ENCODE results near the gene BACE2. TPM values are rescaled to one million over a fixed set of nuclear protein-coding genes. Genes with fewer than 3 reads are reported as not detected.

The BACE2 gene
- polyA plus RNA-seq, 1 donor (not counting 4 experiments of a cell fraction or from before 2014, with no cell fraction given) = 130 TPM

GRCh38 chr21:41182547-41182946 lies 14.6 kb downstream of the BACE2 start:
- no peaks in the 10 kb centered on the region for H4K20me1 ChIP-seq (ENCODE audit: control insufficient read depth, extremely low read depth, insufficient read depth, low read length)
- dilution Hi-C loops (cut with MboI; ENCODE audit: extremely low pct_ligation_motif_present, low sequenced_read_pairs) = no loop called here
- H3K9me3 ChIP-seq (ENCODE audit: control insufficient read depth, low read depth, low read length) = no peaks in the 10 kb centered on the region
- peaks cover 15% of the 10 kb centered on the region for H3K4me1 ChIP-seq (ENCODE audit: control insufficient read depth, extremely low read depth, insufficient read depth, low read length)
- H3K79me2 ChIP-seq (ENCODE audit: control insufficient read depth, insufficient read depth, low read length) = peaks cover 98% of the 10 kb centered on the region
- FAIRE-seq = no peak
- no peak overlapping the region for H3K27ac ChIP-seq (ENCODE audit: control insufficient read depth, insufficient read depth, low read length)
- peaks cover 3 to 6% of the 10 kb centered on the region in 2 experiments for H3K36me3 ChIP-seq (ENCODE audit: control insufficient read depth in 2 of 2, extremely low read depth in 1 of 2, insufficient read depth in 2 of 2, low read length in 2 of 2)
- no peak overlapping the region for H2AFZ ChIP-seq (ENCODE audit: control insufficient read depth, low read length)
- H3K27me3 ChIP-seq (ENCODE audit: control insufficient read depth, extremely low read depth, insufficient read depth, low read length) = no peaks in the 10 kb centered on the region
- TF ChIP-seq EZH2 (IDR thresholded peaks at IDR 0.05; ENCODE audit: low read length) = no peak
- H3K9me1 ChIP-seq (ENCODE audit: control insufficient read depth, extremely low read depth, insufficient read depth, low read length) = peaks cover 5% of the 10 kb centered on the region
- DNase-seq (ENCODE audit: low read depth, low spot score) = no peak
- H3K4me3 ChIP-seq (ENCODE audit: control insufficient read depth in 2 of 3, extremely low read depth in 1 of 3, insufficient read depth in 2 of 3, low read depth in 1 of 3, low read length in 3 of 3) = no peak overlapping the region
- H3K9ac ChIP-seq (ENCODE audit: control insufficient read depth, extremely low read depth, insufficient read depth, low read length) = no peak overlapping the region
- H3K4me2 ChIP-seq (ENCODE audit: control insufficient read depth, extremely low read depth, insufficient read depth, low read depth, low read length) = no peak overlapping the region

DNA sequence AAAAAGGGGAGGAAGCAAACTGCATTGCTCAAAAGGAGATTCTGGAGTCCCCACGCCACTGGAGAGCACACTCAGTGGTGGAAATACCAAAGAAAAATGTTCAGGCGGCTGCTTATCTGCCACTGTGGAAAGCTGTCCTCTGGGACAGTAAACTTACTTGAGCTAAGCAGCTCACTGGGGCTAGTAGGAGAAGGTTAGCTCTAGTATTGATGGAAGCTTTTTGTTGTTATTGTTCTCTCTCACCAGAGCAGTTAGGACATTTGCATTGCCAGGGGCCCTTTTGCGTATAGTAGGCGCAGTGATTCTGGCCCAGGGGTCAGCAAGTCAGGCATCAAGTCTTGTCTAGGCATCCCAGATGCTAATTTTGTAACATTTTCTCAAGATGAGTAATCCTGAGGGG lies 15.6 kb downstream of the BACE2 start:
- dilution Hi-C loops (cut with MboI; ENCODE audit: extremely low pct_ligation_motif_present, low sequenced_read_pairs) = no loop called here
- Histone ChIP-seq H3K79me2 (ENCODE audit: control insufficient read depth, insufficient read depth, low read length) (peaks cover 98% of the 10 kb centered on the region), H3K27ac (ENCODE audit: control insufficient read depth, insufficient read depth, low read length) (no peak overlapping the region), H4K20me1 (ENCODE audit: control insufficient read depth, extremely low read depth, insufficient read depth, low read length) (peaks cover 2% of the 10 kb centered on the region), H3K27me3 (ENCODE audit: control insufficient read depth, extremely low read depth, insufficient read depth, low read length) (no peaks in the 10 kb centered on the region), H3K36me3 (ENCODE audit: control insufficient read depth in 2 of 2, extremely low read depth in 1 of 2, insufficient read depth in 2 of 2, low read length in 2 of 2) (no peaks in the 10 kb centered on the region), H3K4me2 (ENCODE audit: control insufficient read depth, extremely low read depth, insufficient read depth, low read depth, low read length) (no peak overlapping the region), H3K4me1 (ENCODE audit: control insufficient read depth, extremely low read depth, insufficient read depth, low read length) (peaks cover 15% of the 10 kb centered on the region), H3K9ac (ENCODE audit: control insufficient read depth, extremely low read depth, insufficient read depth, low read length) (no peak overlapping the region), H3K4me3 (ENCODE audit: control insufficient read depth in 2 of 3, extremely low read depth in 1 of 3, insufficient read depth in 2 of 3, low read depth in 1 of 3, low read length in 3 of 3) (no peak overlapping the region), H3K9me1 (ENCODE audit: control insufficient read depth, extremely low read depth, insufficient read depth, low read length) (peaks cover 2% of the 10 kb centered on the region), H3K9me3 (ENCODE audit: control insufficient read depth, low read depth, low read length) (no peaks in the 10 kb centered on the region), H2AFZ (ENCODE audit: control insufficient read depth, low read length) (no peak overlapping the region)
- DNase-seq (ENCODE audit: low read depth, low spot score) (no peak), FAIRE-seq (no peak)
- TF ChIP-seq EZH2 (IDR thresholded peaks at IDR 0.05; ENCODE audit: low read length) (no peak), CTCF (optimal IDR thresholded peaks at IDR 0.05 in 1 of 3, IDR thresholded peaks at IDR 0.05 in 1 of 3, conservative IDR thresholded peaks at IDR 0.05 in 1 of 3; ENCODE audit: extremely low read depth in 1 of 3, insufficient read depth in 2 of 3, low read length in 3 of 3) (no peak)

GRCh38 chr21:41185802-41186201 lies 17.8 kb downstream of the BACE2 start:
- H3K79me2 ChIP-seq (ENCODE audit: control insufficient read depth, insufficient read depth, low read length) = peaks cover 97% of the 10 kb centered on the region
- TF ChIP-seq EZH2 (IDR thresholded peaks at IDR 0.05; ENCODE audit: low read length) (no peak), CTCF (optimal IDR thresholded peaks at IDR 0.05 in 1 of 3, IDR thresholded peaks at IDR 0.05 in 1 of 3, conservative IDR thresholded peaks at IDR 0.05 in 1 of 3; ENCODE audit: extremely low read depth in 1 of 3, insufficient read depth in 2 of 3, low read length in 3 of 3) (no peak)
- no peak for FAIRE-seq
- no peak overlapping the region for H3K4me3 ChIP-seq (ENCODE audit: control insufficient read depth in 2 of 3, extremely low read depth in 1 of 3, insufficient read depth in 2 of 3, low read depth in 1 of 3, low read length in 3 of 3)
- H3K27ac ChIP-seq (ENCODE audit: control insufficient read depth, insufficient read depth, low read length) = no peak overlapping the region
- no peak for DNase-seq (ENCODE audit: low read depth, low spot score)
- H2AFZ ChIP-seq (ENCODE audit: control insufficient read depth, low read length) = no peak overlapping the region
- no peak overlapping the region for H3K9ac ChIP-seq (ENCODE audit: control insufficient read depth, extremely low read depth, insufficient read depth, low read length)
- H4K20me1 ChIP-seq (ENCODE audit: control insufficient read depth, extremely low read depth, insufficient read depth, low read length) = peaks cover 2% of the 10 kb centered on the region
- H3K4me2 ChIP-seq (ENCODE audit: control insufficient read depth, extremely low read depth, insufficient read depth, low read depth, low read length) = no peak overlapping the region
- H3K4me1 ChIP-seq (ENCODE audit: control insufficient read depth, extremely low read depth, insufficient read depth, low read length) = peaks cover 15% of the 10 kb centered on the region
- H3K36me3 ChIP-seq (ENCODE audit: control insufficient read depth in 2 of 2, extremely low read depth in 1 of 2, insufficient read depth in 2 of 2, low read length in 2 of 2) = no peaks in the 10 kb centered on the region
- dilution Hi-C loops (cut with MboI; ENCODE audit: extremely low pct_ligation_motif_present, low sequenced_read_pairs) = no loop called here
- H3K9me1 ChIP-seq (ENCODE audit: control insufficient read depth, extremely low read depth, insufficient read depth, low read length) = peaks cover 2% of the 10 kb centered on the region
- H3K27me3 ChIP-seq (ENCODE audit: control insufficient read depth, extremely low read depth, insufficient read depth, low read length) = no peaks in the 10 kb centered on the region
- H3K9me3 ChIP-seq (ENCODE audit: control insufficient read depth, low read depth, low read length) = no peaks in the 10 kb centered on the region

All from keratinocyte (primary cell).